IPS DF 6.9 (cell line): ENCODE measurements around the gene RANBP10.

ENCODE experiments used
- DNase-seq: peaks from one replicate; pipeline ENCODE4 v3.0.0-alpha.2; 2013; ENCODE audit warnings: low read depth, low spot score
- H3K27ac ChIP-seq: one replicate; pipeline ENCODE4 v1.5.1; 2013; ENCODE audit warnings: low read length, control low read depth
- H3K27me3 ChIP-seq: 2 replicates; pipeline ENCODE4 v1.6.1; 2013; ENCODE audit warnings: mild to moderate bottlenecking, low read length; ENCODE audit not compliant: control insufficient read depth, insufficient read depth
- H3K36me3 ChIP-seq: 2 replicates; pipeline ENCODE4 v1.6.1; 2013; ENCODE audit warnings: low read length; ENCODE audit not compliant: control insufficient read depth, insufficient read depth
- H3K4me1 ChIP-seq: 2 replicates; pipeline ENCODE4 v1.6.1; 2013; ENCODE audit warnings: low read length; ENCODE audit not compliant: control insufficient read depth, insufficient read depth
- H3K4me3 ChIP-seq: 2 replicates; pipeline ENCODE4 v1.5.1; 2013; ENCODE audit warnings: mild to moderate bottlenecking, low read length
- H3K9me3 ChIP-seq: 2 replicates; pipeline ENCODE4 v1.6.1; 2013; ENCODE audit warnings: low read length, inconsistent platforms; ENCODE audit not compliant: control insufficient read depth, insufficient read depth
- WGBS: extraction: QIAGEN DNeasy Blood & Tissue Kit; methylation state at CpG from one replicate; pipeline ENCODE4 v1.1.7; 2013; ENCODE audit warnings: mixed read lengths, missing lambda C conversion rate; ENCODE audit not compliant: insufficient read length, insufficient coverage; 5-methylcytosine and 5-hydroxymethylcytosine counted together

Gene RANBP10

GRCh38 chr16:67748834-67749233, 57.5 kb downstream of the RANBP10 start:
- no CpG with 5 or more reads among the region's 3 CpGs for WGBS
- no peak overlapping the region for H3K27ac ChIP-seq

GRCh38 chr16:67746846-67747245, 59.5 kb downstream of the RANBP10 start:
- Histone ChIP-seq H3K4me3 (no peak overlapping the region), H3K27ac (no peak overlapping the region), H3K27me3 (no peaks in the 10 kb centered on the region), H3K9me3 (no peaks in the 10 kb centered on the region), H3K4me1 (no peaks in the 10 kb centered on the region), H3K36me3 (0 out of 2 replicates have a peak, but pooled peaks cover 9% of the 10 kb centered on the region)
- no peak for DNase-seq

More at GRCh38 chr16:67748834-67749233, 57.5 kb downstream of the RANBP10 start:
- H3K4me3 ChIP-seq = no peak overlapping the region
- 0 out of 2 replicates have a peak, but pooled peaks cover 1% of the 10 kb centered on the region for H3K36me3 ChIP-seq
- H3K9me3 ChIP-seq = no peaks in the 10 kb centered on the region
- H3K4me1 ChIP-seq = no peaks in the 10 kb centered on the region
- no peaks in the 10 kb centered on the region for H3K27me3 ChIP-seq
- DNase-seq = no peak

- Histone ChIP-seq H3K4me1 (no peaks in the 10 kb centered on the region), H3K27ac (no peak overlapping the region), H3K27me3 (no peaks in the 10 kb centered on the region), H3K36me3 (peaks cover 9% of the 10 kb centered on the region; the same call in 1 of the 2 replicates), H3K4me3 (no peak overlapping the region), H3K9me3 (no peaks in the 10 kb centered on the region)
- WGBS = no CpG with 5 or more reads among the region's 4 CpGs
- no peak for DNase-seq
These were observed 65.2 kb downstream of the RANBP10 start for GRCh38 chr16:67741118-67741517.

- Histone ChIP-seq H3K27ac (no peak overlapping the region), H3K4me3 (no peak overlapping the region), H3K36me3 (peaks cover 9% of the 10 kb centered on the region; the same call in 1 of the 2 replicates), H3K4me1 (no peaks in the 10 kb centered on the region), H3K9me3 (no peaks in the 10 kb centered on the region), H3K27me3 (no peaks in the 10 kb centered on the region)
- no peak for DNase-seq
- WGBS = no CpG with 5 or more reads among the region's 3 CpGs
These were observed 66.0 kb downstream of the RANBP10 start for GRCh38 chr16:67740391-67740790.

- H3K4me3 ChIP-seq = no peak overlapping the region
- H3K36me3 ChIP-seq = no peaks in the 10 kb centered on the region; the same call in 1 of the 2 replicates
- H3K9me3 ChIP-seq = no peaks in the 10 kb centered on the region
- no CpG with 5 or more reads among the region's 4 CpGs for WGBS
- H3K4me1 ChIP-seq = no peaks in the 10 kb centered on the region
- no peak for DNase-seq
- H3K27me3 ChIP-seq = no peaks in the 10 kb centered on the region
- no peak overlapping the region for H3K27ac ChIP-seq
These were observed 69.5 kb downstream of the RANBP10 start for GRCh38 chr16:67736858-67737257.

GRCh38 chr16:67734731-67735201, 71.6 kb downstream of the RANBP10 start:
- H3K36me3 ChIP-seq = 0 out of 2 replicates have a peak, but pooled peaks cover 12% of the 10 kb centered on the region
- no peak overlapping the region for H3K4me3 ChIP-seq

GRCh38 chr16:67733734-67734470, 72.5 kb downstream of the RANBP10 start:
- no peak for DNase-seq
- 0 out of 2 replicates have a peak, but pooled peaks cover 18% of the 10 kb centered on the region for H3K36me3 ChIP-seq
- H3K27me3 ChIP-seq = no peaks in the 10 kb centered on the region
- no CpG with 5 or more reads among the region's 5 CpGs for WGBS
- H3K27ac ChIP-seq = no peak overlapping the region
- no peaks in the 10 kb centered on the region for H3K9me3 ChIP-seq
- no peaks in the 10 kb centered on the region for H3K4me1 ChIP-seq
- no peak overlapping the region for H3K4me3 ChIP-seq

More at GRCh38 chr16:67734731-67735201, 71.6 kb downstream of the RANBP10 start:
- Histone ChIP-seq H3K27me3 (no peaks in the 10 kb centered on the region), H3K4me1 (no peaks in the 10 kb centered on the region), H3K27ac (no peak overlapping the region), H3K9me3 (no peaks in the 10 kb centered on the region)
- DNase-seq = no peak
- WGBS = no CpG with 5 or more reads among the region's 9 CpGs

GRCh38 chr16:67731753-67732095, 74.6 kb downstream of the RANBP10 start:
- H3K36me3 ChIP-seq = 0 out of 2 replicates have a peak, but pooled peaks cover 18% of the 10 kb centered on the region

GRCh38 chr16:67731071-67731752, 75.1 kb downstream of the RANBP10 start:
- Histone ChIP-seq H3K4me1 (no peaks in the 10 kb centered on the region), H3K27ac (no peak overlapping the region), H3K4me3 (no peak overlapping the region), H3K9me3 (no peaks in the 10 kb centered on the region), H3K36me3 (0 out of 2 replicates have a peak, but pooled peaks cover 18% of the 10 kb centered on the region), H3K27me3 (no peaks in the 10 kb centered on the region)
- no CpG with 5 or more reads among the region's 9 CpGs for WGBS
- no peak for DNase-seq

More at GRCh38 chr16:67731753-67732095, 74.6 kb downstream of the RANBP10 start:
- Histone ChIP-seq H3K4me1 (no peaks in the 10 kb centered on the region), H3K27me3 (no peaks in the 10 kb centered on the region), H3K27ac (no peak overlapping the region), H3K9me3 (no peaks in the 10 kb centered on the region), H3K4me3 (no peak overlapping the region)
- WGBS = no CpG with 5 or more reads among the region's 4 CpGs
- DNase-seq = no peak

GRCh38 chr16:67730326-67730725, 76.0 kb downstream of the RANBP10 start:
- WGBS = no CpG with 5 or more reads among the region's 6 CpGs

More at GRCh38 chr16:67730326-67730725, 76.0 kb downstream of the RANBP10 start:
- H3K9me3 ChIP-seq = no peaks in the 10 kb centered on the region
- no peaks in the 10 kb centered on the region for H3K27me3 ChIP-seq
- DNase-seq = no peak
- 0 out of 2 replicates have a peak, but pooled peaks cover 18% of the 10 kb centered on the region for H3K36me3 ChIP-seq
- no peak overlapping the region for H3K27ac ChIP-seq
- H3K4me3 ChIP-seq = no peak overlapping the region
- no peaks in the 10 kb centered on the region for H3K4me1 ChIP-seq
